ENCODE results near the gene ZNF184.
A peak's percentile ranks its signal among the peaks of the same experiment; 100 is the strongest.

Gene ZNF184

GRCh38 chr6:27472617-27473400 lies at the start of gene ZNF184:
Gene ZNF184 (minus strand): TSS chr6:27473105. CDS start chr6:27472294, 811 bp downstream.
- DNase-seq: peak; percentile 99

DNA sequence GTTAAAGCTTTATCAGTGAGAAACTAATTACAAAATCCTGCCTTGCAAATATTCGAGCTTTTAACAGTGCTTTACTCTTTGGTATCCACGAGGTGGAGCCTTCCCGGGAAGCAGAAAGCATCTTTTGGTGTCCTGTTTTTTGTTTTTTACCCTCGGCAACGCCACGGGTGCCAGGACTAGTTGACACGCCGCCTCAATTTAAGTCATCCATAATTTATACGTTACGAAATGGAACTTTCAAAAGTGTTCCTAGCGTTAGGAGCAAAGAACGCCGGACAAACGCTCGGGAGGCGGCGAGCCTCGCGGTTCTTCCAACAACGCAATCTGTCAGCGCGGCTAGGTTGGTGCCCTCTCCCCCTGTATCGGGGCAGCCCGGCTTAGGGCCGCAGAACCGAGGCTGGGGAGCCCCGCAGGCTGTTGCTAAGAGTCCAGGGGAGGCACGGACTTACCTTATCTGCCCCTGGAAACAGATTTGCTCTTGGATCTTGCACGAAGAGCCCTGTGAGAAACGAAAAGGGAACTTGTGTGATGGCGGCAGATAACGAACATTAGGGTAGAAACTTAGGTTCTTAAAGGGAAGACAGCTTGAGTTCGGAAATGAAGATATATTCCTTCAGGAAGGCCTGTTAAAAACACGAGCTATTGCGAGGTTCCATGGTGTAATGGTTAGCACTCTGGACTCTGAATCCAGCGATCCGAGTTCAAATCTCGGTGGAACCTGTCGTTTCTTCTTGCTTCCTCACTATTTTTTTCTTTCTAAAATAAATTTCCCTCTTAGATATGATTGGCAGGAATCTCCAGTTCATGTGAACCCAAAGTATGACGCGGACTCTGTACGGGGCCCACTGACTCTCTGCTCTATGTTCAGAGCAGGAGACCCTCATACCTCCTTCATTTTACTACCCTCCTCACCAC lies 46.2 kb upstream of the ZNF184 start:
- peak; percentile 89 for DNase-seq

- DNase-seq: peak; percentile 40
These were observed 45.3 kb upstream of the ZNF184 start for GRCh38 chr6:27517928-27518787.

DNA sequence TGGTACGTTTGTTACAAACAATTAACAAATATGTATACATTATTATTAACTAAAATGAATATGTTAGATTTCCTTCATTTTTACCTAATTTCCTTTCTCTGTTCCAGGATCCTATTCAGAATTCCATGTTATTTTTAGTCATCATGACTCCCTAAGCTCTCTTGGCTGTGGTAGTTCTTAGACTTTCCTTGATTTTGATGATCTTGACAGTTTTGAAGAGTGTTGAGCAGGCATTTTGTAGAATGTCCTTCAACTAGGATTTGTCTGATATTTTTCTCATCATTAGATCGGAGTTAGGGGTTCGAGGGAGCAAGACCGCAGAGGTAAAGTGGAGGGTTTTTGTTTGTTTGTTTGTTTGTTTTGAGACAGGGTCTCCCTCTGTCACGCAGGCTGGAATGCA lies 44.3 kb upstream of the ZNF184 start:
- no peak for DNase-seq

DNA sequence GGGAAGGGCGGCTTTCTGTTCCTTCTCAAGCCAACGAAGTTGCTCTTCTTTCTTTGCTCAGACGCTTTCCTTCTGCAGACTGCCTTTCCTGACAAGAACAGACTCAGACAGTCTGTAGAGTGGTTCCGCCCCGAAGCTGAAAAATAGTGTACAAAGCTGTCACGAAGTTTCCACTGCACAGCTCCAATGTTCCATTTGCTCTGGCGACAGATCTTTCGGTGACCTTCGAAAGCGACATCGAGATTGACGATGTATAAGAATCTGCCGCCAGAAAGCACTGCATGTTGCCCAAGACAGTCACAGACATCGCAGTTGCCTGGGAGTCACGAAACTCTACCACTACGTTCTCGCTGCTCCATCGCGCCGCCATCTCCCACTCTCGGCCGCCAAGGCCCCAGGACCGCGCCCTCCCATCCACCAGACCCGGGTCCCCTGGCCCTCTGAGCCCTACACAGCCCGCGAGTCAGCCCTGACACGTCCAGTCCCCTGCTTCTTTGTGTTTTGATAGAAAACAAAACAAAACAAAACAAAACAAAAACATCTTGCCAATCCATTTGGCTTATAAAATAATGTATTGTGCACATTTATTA lies 42.1 kb upstream of the ZNF184 start:
- DNase-seq: no peak

- DNase-seq: no peak
These were observed 39.6 kb upstream of the ZNF184 start for GRCh38 chr6:27512525-27512924.

- no peak for DNase-seq
These were observed 34.4 kb upstream of the ZNF184 start for GRCh38 chr6:27507041-27507956.

DNA sequence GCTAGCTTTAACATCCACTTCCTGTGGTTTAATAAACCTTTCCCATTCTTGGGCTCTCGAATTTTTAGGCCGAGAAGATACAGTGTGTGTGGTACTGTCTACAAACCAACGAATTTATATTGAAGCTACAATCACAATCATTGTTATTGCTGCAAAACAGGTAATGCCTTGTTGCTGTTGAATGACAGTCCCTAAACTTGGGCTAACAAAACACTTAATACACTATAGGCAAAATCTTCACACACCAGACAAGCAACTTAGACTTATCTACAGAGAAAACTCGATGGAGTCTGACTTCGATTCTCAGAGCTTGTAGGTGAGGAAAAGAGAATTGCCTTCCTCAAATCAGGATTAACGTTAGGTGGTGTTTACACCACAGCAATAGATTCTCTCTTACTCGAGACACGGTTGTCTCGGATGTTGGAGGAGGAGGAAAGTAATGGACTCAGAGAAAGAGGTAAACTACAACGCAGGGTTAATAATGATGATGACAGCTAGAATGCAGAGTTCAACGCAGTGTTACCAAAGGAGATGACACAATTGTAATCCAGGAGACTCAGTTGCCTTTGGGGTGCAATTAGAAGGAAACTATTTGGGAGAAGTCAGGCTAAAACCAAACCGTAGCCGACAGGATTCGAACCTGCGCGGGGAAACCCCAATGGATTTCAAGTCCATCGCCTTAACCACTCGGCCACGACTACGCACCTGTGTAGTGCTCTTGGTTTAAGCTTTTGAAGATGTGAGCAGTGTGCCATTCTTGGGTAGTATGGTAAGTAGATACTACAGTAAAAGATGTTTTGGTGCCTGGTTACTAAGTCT lies 32.5 kb upstream of the ZNF184 start:
- peak; percentile 86 for DNase-seq

DNA sequence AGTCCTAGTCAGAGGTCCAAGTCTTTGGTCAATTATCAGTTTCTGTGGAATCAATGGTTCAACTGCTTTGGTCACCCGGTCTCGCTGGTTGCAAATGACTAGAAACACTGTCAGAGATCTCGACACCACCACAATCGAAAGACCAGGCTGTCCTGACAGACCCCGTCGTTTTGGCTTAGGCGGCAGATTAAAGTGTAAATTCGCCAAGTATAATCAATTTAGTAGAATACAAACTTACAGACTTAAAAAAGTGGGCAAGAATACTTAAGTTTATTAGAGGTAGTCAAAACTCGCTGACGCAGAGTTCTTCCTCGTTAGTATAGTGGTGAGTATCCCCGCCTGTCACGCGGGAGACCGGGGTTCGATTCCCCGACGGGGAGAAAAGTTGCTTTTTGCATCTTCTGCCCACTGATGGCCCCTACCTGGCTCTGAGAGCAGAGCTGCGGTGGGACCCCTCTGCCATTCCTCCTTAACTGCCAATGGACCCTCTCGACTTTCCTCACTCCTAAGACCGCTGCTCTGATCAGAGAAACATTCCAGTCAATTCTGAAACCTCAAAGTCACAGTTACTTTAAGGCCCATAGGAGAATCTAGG lies 30.6 kb upstream of the ZNF184 start:
- DNase-seq: peak; percentile 87

DNA sequence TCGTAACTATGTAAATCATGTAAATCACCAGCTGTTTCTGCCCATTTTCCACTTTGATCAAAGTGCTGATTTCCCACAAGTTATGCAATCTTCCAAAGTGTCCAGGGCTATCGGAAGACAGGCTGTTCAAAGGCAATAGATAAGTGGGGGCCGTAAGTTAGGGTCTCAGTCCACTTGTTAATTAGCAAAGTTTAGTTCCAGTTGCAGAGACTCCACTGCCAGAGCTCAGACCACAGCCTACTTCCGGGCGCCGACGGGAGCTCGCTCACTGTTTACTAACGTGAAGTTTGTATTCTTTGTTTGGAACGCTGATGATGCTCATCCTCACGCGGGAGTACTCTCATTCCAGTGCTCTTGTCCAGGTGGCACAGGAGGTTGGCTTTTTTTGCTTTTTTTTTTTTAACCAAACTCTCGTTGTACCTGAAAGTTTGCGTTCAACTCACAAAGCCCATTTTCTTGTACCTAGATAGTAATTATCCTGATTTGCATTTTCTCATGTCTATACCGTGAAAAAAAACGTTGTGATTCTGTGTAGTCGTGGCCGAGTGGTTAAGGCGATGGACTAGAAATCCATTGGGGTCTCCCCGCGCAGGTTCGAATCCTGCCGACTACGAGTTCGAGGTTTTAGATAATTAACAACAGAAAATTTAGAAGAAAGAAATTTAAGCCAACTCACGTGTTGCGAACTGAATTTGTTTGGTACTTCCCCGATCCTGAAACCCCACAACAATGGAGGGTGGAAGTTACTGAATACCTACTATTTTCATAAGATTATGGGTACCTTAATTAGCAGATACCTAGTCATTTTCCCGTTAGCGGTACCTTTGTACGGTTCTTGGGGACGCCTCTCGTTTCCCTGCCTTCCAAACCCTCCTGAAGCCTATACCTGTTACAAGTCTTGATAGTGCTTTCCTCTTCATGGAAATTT lies 29.9 kb upstream of the ZNF184 start:
- DNase-seq: peak; percentile 89

- DNase-seq: no peak
These were observed 28.3 kb upstream of the ZNF184 start for GRCh38 chr6:27501187-27501586.

DNA sequence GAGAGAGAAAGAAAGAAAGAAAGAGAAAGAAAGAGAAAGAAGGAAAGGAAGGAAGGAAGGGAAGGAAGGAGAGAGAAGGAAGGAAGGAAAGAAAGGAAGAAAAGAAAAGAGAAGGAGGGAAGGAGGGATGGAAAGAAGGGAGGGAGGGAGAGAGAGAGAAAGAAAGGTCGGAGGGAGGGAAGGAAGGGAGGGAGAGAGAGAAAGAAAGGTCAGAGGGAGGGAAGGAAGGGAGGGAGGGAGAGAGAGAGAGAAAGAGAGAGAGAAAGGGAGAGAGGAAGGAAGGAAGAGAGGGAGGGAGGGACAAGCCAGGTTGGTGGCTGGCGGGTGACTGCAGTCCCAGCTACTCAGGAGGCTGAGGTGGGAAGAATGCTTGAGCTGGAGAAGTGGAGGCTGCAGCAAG lies 27.3 kb upstream of the ZNF184 start:
- no peak for DNase-seq

DNA sequence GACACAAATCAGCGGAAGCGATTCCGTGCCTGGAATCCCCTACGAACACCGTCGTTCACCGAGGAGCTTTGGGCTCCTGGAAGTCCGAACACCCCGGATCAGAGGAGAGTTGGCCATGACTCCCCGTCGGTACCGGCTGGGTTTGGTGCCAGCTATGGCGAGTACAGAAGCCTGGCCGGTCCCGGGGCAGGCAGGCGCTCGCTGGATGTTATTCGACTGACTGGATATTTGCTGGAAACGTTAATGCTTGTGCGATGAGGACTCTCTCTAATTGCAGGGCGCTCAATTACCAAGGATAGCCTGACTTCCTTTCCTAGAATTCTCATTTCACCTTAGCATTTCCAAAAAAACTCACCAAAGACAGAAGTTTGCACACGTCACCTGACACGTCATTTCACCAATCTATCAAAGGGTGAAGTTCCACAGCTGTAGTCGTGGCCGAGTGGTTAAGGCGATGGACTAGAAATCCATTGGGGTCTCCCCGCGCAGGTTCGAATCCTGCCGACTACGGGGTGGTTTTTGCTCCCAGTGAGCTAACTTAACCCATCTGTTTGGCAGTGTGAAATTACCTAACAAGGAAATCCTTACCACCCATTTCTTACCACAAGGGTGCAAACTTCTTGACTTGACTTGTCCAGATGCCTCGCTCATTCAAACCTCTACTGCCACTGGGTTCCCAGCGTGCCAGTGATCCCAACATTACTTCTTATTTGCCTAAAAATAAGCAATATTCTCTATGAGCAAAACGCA lies 22.7 kb upstream of the ZNF184 start:
- no peak for DNase-seq

DNA sequence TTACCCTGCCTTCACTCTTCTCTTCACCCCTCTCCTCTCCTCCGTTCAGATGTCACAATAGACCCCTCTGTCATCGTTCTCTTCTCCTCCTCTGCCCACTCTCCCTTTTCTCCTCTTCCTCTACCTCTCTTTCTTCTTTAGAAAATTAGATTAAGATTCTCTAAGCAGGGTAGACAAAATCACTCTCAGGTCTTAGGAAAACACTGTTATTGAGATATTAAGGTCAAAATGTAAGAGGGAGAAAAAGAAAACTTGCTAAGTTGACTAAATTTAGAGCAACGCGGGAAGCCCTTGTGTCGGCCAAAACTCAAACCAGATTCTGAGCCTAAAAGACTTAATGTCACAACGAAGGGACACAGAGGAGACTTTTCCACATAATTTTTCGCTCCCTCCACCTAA lies 22.1 kb upstream of the ZNF184 start:
- no peak for DNase-seq

GRCh38 chr6:27494103-27494502 lies 21.2 kb upstream of the ZNF184 start:
- no peak for DNase-seq

DNA sequence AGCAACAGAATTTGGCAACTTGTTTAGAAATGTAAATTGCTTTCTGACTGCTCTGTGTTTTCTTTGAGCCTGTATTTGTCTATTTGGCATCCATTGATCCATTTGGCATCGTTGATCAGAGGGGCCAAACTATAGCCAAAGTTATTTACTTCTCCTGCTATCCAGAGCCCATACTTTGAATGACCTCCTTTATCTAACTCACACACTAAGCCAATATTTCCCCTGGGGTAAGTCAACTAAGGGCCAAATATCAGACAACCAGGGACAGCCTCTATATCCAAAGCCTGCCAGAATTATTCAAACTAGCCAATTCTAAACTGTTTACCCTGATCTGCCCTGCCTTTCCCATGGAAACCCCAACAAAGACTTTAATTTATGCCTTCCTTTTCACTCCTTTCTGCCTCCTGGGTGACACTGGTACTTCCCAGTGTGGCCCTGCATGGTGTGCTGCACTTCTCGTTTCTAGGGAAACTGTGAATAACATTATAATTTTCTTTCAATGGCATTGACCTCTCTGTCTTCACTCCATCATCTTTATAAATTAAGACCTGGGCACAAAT lies 19.8 kb upstream of the ZNF184 start:
- DNase-seq: no peak

DNA sequence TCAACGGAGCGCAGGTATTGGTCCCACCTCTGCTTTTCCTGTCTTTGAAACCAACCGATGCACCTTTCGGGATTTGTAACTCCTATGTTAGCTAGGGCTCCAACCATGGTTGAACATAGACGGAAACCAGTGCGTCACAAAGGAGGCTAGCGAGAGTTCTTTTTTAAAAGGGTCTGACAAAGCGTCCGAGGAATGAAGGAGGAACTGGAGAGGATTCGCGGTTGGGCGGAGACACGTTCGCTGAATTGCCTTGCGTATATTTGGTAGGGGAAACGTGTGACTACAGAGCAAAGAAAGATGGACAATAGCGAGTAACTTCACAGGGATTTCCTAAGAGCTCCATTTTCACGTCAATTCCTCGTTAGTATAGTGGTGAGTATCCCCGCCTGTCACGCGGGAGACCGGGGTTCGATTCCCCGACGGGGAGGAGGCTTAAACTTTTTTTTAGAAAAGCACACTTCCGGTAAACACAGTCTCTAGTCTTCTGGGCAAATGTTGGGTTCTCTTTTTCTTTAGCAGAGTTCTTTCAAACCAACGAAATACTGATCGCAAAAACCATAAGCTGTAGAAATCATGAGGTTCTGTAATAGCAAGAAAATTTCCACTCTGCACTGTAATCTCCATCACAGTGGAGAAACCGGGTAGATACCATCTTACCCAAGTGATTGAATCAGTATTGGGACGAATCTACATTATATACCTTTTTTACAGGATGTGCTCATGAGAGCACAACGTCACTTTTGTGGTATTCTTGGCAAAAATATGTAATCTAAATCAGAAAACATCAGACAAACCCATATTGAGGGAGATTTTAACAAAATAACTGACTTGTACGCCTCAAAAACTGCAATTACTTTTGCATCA lies 6.6 kb upstream of the ZNF184 start:
- DNase-seq: peak; percentile 93
